Effector CD8-positive, alpha-beta T cell (primary cell): ENCODE measurements around the gene SON.
"Not testable (repeated sequence)": the region's sequence is repeated elsewhere in the genome, so short reads cannot be mapped to it uniquely, and the experiment has no call there.

Experiments used
- DNase-seq: peaks from one replicate; lab custom pipeline; 2025; lab: John Stamatoyannopoulos, UW
- total RNA-seq, 4 experiments: gene quantifications; one replicate each; lab custom pipeline; 2026; lab: John Stamatoyannopoulos, UW

The SON gene
- total RNA-seq: 336 to 561 (median 488) reads per million in 4 experiments

GRCh38 chr21:33542640-33543504 is at the start of gene SON:
TSS of gene SON (plus strand) at chr21:33543038. CDS start at chr21:33543093, 55 bp downstream.
- peak; percentile 97 for DNase-seq

- no peak for DNase-seq
These were observed 49.1 kb upstream of the SON start for GRCh38 chr21:33493756-33494155.

GRCh38 chr21:33495743-33496142 is 47.1 kb upstream of the SON start:
- no peak for DNase-seq

- no peak for DNase-seq
These were observed 46.5 kb upstream of the SON start for GRCh38 chr21:33496345-33496744.

GRCh38 chr21:33505833-33506232 is 37.0 kb upstream of the SON start:
- no peak for DNase-seq

GRCh38 chr21:33507003-33507402 is 35.8 kb upstream of the SON start:
- not testable (repeated sequence) for DNase-seq

- DNase-seq: no peak
These were observed 32.0 kb upstream of the SON start for GRCh38 chr21:33510826-33511225.

- DNase-seq: no peak
These were observed 31.2 kb upstream of the SON start for GRCh38 chr21:33511639-33512038.

- no peak for DNase-seq
These were observed 30.4 kb upstream of the SON start for GRCh38 chr21:33512481-33512880.

- DNase-seq: no peak
These were observed 28.6 kb upstream of the SON start for GRCh38 chr21:33514229-33514628.

GRCh38 chr21:33518899-33519298 is 23.9 kb upstream of the SON start:
- DNase-seq: no peak

GRCh38 chr21:33522297-33522952 is 20.4 kb upstream of the SON start:
- DNase-seq: no peak

- DNase-seq: no peak
These were observed 19.9 kb upstream of the SON start for GRCh38 chr21:33522953-33523349.

GRCh38 chr21:33531007-33531406 is 11.8 kb upstream of the SON start:
- no peak for DNase-seq

GRCh38 chr21:33537212-33537611 is 5.6 kb upstream of the SON start:
- DNase-seq: no peak

GRCh38 chr21:33539616-33540015 is 3.2 kb upstream of the SON start:
- DNase-seq: no peak

- DNase-seq: no peak
These were observed 2.1 kb upstream of the SON start for GRCh38 chr21:33540711-33541104.

GRCh38 chr21:33541105-33541711 is 1.6 kb upstream of the SON start:
- no peak for DNase-seq

- peak; percentile 73 for DNase-seq
These were observed 840 bp upstream of the SON start, which contains the start of gene GART for GRCh38 chr21:33541756-33542639. TSS of gene GART (minus strand) at chr21:33542117. CDS start at chr21:33539315, 2,802 bp downstream.

- DNase-seq: no peak
These were observed 779 bp downstream of the SON start for GRCh38 chr21:33543505-33544129.
